DMS 273 (cell line): ENCODE results near the gene NACC1.

Experiments used
- DNase-seq: peaks from one replicate; lab custom pipeline; 2025; ENCODE audit not compliant: unreplicated experiment; lab: John Stamatoyannopoulos, UW

NACC1 gene

DNA sequence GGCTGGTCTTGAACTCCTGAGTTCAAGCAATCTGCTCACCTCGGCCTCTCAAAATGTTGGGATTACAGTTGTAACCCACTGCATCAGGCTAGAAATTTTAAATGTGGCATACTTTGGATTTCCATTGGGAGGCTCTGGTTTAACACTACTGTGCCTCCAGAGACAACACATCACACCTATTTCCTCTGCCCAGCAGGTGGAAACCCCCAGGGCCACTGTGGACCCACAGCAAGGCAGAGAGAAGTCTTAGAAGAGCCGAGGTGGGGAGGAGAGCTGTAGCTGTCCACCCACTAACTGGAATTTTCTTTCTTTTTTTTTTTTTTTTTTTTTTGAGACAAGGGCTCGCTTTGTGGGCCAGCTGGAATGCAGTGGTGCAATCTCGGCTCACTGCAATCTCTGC, 71.5 kb downstream of the NACC1 start:
- DNase-seq = no peak
